ENCODE data around the gene RALY.

RALY gene

DNA sequence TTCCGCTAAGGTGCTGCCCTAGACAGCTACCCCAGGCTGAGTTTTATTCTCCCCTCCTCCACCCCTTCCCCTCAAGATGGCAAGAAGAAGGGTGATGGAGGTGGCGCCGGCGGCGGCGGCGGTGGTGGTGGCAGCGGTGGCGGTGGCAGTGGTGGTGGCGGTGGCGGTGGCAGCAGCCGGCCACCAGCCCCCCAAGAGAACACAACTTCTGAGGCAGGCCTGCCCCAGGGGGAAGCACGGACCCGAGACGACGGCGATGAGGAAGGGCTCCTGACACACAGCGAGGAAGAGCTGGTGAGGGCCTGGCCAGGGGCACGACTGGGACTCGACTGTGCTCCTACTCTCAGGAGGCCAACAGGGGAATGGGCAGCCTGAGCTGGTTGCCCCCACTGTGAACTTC lies 83.2 kb downstream of the RALY start:
- no peak for DNase-seq (ENCODE audit: low read depth in 2 of 2)

DNA sequence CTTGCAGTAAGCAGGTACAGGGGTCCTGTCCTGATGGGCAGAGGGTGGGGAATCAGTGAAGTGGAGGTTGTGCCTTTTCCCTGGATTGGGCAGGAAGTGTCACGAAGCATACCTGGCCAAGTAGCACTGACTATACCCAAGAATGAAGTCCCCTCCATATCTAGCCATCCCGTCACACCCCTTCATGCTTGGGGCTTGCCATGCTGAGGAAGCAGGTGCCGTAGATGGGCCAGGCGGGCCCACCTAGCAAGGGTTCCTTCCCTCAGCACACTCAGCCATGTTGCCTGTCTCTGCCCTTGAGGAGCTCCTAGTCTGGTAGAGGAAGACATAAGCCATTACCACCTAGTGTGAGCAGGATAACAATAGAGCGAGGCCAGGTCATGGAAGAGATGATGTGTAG lies 84.8 kb downstream of the RALY start:
- DNase-seq (ENCODE audit: low read depth in 2 of 2) = no peak

DNA sequence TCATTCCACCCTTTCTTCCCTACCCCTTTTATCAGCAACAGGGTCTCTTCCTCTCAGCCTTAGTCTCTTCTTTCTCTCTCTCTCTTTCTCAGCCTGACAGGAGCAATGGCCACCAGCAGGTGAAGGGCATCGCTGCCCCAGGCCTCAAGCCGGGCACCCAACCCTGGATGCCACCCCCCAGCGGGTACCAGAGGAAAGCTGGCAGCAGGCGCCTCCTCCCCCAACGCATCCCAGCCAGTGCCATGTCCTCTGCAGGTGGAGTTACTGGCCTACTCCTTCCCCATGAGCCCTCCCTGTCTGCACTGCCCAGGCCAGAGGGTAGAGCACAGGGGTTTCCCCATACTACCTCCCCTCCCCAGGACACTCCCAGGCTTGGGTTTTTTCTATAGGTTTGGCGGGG lies 86.1 kb downstream of the RALY start:
- DNase-seq (ENCODE audit: low read depth in 2 of 2) = no peak

DNA sequence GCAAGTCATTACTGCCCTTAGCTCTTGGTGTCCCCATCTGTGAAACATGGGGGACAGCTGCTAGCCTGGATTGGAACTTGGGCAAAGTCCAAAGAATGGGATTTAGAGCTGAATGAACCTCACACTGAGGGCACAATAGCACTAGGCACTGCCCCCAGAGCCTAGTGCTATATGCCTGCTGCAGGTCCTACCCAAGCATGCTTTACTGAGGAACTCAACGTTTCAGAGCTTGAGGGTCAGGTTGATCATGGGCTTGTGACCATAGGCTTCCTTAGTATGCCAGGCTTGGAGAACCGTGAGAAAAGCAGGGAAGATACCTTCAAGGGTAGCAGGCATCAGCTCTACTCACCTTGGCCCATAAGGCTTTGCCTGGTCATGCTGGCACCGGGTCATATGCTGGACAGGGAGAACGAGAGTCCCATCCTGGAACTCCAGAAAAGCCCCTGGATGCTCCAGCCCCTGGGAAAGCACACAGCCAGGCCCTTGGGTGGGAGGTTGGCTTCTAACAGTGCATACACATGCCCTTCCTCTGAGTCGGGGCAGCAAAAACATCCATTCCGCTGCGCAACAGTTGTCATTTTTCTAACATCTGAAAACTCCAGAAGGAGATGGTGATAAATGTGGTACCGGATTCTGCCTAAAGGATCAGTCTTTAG lies 88.6 kb downstream of the RALY start:
- DNase-seq (ENCODE audit: low read depth in 2 of 2) = no peak

DNA sequence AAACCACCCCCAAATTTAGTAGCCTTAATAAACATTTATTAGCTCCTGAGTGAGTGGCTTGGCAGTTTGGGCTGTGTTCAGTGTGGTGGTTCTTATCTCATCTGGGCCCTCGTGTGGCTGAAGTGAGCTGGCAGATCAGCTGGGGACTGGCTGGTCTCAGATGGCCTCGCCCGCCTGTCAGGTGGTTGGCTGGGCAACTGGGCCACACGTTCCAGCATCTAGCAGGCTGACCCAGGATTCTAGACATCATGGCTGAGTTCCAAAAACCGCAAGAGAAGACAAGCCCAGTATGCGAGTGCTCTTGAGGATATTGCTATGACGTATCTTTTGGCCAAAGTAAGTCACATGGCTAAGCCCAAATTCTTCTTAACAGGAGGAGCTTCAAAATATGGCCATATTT lies 89.4 kb downstream of the RALY start:
- DNase-seq (ENCODE audit: low read depth in 2 of 2) = no peak

DNA sequence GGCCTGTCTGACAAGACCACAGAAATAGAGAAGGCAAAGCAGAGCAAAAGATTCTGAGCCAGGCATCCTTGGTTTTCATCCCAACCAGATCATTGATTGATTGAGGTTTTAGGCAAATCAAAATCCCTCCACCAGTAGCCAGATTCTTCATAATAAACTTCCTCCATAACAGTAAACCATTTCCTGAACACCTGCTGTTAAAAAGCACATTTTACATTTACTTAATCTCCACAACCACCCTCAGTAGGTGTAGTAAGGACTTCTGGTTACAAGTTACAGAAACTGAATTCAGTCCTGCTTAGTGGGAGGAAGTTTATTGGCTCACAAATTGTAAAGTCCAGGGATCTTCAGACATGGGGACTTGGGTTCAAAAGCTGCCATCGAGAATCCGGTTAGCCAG lies 90.1 kb downstream of the RALY start:
- DNase-seq (ENCODE audit: low read depth in 2 of 2) = no peak

DNA sequence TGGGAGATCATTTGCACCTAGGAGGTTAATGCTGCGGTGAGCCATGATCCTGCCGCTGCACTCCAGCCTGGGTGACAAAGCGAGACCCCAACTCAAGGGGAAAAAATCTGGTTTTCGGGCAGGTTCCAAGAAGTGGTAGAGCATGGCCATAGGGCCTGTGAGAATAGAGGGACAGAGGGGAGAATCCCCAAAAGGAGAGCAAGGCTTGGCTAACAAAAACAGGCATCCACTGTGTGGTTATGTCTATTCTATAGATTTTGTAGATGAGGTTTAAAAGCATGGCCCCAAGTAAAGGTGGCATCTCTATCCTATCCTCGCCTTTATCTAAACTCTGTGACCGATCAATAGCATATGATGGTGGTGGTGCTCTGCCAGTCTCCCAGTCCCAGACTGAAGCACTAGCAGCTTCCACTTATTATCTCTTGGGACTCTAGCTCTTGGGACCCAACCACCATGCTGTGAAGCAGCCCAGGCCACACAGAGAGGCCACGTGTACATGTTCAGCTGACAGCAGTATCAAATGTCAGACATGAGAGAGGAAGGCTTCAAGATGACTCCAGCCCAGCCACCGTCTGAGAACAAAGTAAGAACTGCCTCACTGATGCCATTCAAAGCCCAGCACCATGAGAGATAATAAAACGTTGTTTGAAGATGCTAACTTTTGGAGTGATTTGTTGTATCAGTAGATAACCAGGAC lies 90.7 kb downstream of the RALY start:
- no peak for DNase-seq (ENCODE audit: low read depth in 2 of 2)

DNA sequence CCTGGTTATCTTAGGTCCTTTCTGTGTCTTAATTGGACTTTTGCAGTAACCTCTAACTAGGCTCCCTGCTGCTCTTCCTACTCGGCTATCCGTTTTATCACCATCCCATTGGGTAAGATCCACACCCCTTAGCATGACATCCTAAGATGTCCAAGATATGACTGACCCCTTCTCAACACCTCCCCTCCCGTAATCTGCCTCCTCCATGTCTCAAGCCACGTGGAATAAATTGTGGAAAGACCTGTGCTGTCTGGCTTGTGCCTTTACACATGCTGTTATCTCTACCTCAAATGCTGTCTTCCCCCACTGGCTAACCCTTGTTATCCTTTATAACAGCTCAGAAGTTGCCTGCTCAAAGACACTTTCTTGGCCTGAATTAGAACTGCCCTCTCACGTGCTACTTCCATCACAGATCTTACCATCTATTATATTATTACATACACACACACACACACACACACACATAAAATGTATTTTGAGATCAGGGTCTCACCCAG lies 91.9 kb downstream of the RALY start:
- no peak for DNase-seq (ENCODE audit: low read depth in 2 of 2)

DNA sequence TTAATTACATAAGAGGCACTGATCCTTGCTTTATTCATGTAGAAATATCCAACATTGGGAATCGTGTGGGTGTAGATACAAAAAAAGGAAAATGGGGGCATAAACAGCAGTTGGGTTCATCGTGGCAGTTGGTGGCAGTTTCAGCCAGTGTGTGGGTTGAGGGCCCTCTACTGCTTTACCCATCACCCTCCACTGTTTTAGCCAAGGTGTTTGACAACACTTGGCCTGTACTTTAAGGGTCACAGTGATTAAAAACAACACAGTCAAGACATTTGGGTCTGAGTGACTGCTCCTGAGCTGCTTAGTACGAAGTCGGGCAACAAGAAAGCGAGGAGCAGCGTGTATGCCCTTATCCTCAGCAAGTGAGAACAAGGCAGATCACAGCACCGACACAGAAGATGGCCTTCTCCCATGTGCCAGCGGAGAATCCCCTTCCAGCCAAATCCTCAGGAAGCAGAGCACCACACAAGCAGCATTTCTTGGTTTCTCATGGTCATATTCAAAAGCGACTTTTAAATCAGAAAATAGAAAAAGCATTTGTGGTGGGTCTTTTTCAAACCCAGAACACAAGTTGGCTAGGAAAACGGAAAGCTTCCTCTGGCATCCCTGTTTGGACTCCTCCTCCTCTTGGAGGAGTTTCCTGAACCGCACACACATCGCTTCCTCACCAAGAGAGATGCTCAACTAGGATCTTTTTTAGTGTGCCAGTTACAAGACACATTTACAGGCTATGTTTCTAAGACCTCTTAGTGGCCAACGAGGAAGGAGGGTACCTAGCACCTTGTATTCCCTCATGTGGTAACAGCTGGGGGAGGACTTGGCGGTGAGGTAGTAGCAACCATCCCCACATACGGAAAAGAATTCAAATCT lies 94.8 kb downstream of the RALY start:
- DNase-seq (ENCODE audit: low read depth in 2 of 2) = no peak

DNA sequence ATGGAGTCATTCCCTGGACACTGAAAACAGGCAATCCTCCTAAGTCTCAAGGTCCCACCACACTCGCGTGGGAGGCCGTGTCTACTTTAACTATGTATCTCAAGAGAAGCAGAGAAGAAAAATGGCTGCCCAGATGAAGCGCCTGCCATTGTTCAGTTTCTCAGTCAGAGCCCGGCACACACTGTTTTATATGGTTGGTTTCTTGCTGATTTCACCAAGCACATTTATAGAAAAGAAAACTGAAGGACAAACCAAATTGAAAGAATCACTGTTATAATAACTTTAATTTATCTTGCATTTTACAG lies 95.4 kb downstream of the RALY start:
- no peak for DNase-seq (ENCODE audit: low read depth in 2 of 2)

DNA sequence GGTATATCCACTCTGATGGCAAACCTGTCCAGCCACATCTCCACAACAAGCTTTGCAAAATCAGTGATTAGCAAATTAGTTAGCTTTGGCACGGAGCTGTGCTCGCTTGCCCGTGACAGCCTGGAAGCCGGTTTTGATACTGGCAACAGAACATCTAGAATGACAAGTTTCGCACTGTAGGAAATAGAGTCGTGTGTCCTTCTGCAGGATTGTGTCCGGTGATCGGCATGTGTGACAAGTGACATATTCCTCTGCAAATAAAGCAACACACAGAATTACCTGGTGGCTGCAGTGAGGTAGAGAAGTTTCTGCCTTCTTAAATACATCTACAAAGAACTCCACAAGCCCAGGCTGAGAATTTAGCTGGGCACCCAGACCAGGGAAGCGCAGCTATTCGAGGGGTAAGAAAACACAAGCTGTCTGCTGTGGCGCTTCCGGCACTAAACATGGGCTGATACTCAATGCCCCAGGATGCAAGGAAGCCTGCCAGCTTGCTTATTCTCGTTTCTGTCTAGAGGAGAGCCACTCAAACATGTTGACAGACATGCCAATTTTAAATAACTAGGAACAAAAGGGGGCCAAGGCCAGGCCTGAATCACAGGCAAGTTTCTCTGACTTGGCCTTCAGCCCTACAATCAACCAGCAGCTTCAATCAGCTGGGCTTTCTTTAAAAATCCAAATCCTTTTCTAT lies 96.1 kb downstream of the RALY start:
- no peak for DNase-seq (ENCODE audit: low read depth in 2 of 2)

DNA sequence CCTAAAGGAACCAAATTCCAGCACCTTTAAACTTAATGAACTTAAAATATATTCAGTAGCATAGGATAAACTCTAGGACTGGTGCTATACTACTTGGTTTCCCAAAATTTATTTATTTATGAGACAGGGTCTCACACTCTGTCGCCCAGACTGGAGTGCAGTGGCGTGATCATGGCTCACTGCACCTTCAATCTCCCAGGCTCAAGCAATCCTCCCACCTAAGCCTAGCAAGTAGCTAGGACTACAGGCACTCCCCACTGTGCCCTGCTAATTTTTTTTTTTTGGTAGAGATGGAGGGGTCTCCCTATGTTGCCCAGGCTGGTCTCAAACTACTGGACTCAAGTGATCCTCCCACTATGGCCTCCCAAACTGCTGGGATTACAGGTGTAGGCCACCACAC lies 96.9 kb downstream of the RALY start:
- no peak for DNase-seq (ENCODE audit: low read depth in 2 of 2)

DNA sequence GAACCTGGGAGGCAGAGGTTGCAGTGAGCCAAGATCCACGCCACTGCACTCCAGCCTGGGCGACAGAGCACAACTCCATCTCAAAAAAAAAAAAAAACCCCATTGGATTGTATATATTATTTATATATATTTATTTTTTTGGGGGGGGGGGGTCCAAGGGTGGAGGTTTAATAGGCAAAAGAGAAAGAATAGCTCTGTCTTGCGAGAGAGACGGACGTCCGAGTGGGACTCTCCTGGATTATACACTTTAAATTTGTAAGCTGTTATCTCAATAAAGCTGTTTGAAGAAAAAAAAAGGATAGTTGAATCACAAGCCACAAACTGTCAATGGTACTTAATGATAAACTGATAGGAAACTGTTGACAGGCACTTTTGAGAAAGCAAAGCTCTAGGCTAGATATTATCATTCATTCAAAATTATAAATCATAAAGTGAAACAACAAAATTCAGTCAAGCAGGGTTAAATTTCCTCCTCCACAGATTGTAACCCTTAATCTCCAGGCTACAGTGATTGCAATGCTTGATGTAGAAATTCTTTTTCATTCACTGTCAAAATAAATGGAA lies 98.0 kb downstream of the RALY start:
- DNase-seq (ENCODE audit: low read depth in 2 of 2) = no peak

DNA sequence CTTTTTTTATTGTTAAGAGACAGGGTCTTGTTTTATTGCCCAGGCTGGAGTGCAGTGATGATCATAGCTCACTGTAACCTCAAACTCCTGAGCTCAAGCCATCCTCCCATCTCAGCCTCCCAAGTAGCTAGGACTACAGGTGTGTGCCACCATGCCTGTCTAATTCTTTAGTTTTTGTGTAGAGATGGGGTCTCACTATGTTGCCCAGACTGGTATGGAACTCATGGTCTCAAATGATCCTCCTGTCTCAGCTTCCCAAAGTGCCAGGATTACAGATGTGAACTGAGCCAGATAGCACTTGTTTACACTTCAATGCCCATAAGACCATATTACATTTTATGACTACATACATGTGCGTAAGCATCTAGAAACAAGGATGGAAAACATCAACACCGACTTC lies 100.2 kb downstream of the RALY start:
- DNase-seq (ENCODE audit: low read depth in 2 of 2) = no peak

DNA sequence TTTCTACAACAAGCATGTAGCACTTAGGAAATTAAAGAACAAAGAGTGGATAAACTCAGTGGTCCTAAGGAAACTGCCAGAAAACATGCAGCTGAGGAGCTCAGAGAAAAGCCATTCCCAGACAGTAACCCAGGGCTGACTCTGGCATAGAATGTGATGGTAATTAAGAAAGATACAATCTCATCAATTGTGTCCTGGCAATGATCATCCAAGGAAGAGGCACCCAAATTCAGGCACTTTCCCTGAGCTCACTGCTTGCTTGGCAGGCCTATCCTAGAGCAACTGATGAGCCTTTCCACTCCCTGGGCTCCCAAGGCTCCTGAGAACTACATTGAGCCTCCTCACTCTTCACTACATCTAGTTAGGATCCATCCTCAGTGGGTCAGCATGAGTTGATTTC lies 102.1 kb downstream of the RALY start:
- no peak for DNase-seq (ENCODE audit: low read depth in 2 of 2)

DNA sequence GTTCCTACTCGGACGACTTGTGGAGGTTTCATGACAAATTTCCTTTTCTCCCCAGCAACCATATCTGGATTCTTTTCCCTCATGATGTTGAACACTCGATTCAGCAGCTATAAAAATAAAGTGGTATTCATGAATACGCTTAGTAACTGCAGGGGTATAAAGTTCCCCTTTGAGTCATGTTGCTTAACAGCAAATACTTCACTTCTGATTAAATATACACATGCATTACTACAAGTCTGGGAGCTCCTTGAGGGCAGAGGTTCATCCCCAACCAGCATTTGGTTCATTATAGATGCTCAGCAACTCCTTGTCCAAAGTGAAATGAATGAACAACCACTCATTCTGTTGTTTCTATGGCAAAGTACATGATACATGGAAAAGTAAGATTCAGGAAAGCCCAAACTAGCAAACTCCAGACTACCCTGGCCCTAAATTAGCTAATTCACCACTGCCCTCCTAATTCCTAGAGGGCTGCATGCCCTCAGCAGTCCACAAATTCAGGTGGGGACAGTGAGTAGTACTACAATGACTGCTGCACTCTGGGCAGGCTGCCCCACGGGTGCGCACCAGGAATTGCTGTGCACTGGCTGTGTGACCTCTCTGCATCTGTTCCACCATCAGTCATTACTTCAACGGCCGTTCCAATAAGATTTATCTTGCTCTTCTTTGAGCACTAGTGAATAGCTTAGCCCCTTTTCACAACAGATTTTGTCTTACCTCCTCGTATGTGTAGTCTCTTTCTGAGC lies 103.2 kb downstream of the RALY start:
- DNase-seq (ENCODE audit: low read depth in 2 of 2) = no peak

DNA sequence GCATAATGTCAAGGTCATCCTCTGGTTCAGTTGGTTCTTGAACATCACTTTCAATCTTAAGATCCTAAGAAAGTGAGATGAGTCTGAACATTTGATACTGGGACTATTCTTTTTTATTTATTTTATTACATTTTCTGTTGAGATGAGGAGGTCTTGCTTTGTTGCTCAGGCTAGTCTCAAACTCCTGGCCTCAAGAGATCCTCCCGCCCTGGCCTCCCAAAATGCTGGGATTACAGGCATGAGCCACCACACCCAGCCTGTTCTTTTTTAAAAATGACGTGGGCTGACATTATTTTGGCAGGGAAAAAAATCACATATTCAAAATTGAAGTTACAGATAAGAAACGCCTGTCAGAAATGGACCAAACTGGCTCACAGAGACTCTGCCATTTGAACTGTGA lies 104.9 kb downstream of the RALY start:
- DNase-seq (ENCODE audit: low read depth in 2 of 2) = no peak

DNA sequence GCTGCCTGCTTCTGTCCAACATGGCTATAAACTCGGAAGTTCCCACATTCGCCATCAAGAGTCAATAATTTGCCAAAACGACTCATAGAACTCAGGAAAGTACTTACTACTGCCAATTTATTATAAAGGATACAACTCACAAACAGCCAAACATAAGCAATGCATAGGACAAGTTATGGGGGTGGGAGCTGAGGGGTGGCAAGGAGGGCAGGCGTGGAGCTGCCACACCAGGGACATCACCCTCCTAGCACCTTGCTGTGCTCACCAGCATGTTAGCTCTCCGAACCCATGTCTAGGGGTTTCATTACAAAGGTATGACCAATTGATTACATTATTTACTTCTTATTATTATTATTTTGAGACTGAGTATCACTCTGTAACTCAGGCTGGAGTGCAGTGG lies 106.0 kb downstream of the RALY start:
- no peak for DNase-seq (ENCODE audit: low read depth in 2 of 2)

DNA sequence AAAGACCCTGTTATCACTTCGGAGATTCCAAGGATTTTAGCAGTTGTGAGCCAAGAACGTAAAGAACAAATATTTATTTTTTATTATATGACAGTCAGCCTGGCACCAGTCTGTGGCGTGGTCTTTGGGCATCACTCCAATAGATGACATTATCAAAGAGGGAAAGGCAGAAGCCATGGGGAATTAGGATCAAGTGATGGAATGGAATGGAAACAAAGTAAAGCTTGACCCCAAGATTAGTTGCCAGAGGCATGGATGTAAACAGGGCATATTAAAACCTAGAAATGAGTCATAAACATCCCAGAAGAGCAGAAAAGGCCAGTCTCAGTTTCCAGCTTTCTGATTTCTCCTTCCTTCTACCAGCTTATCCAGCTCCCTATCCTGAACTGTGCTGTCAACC lies 106.9 kb downstream of the RALY start:
- no peak for DNase-seq (ENCODE audit: low read depth in 2 of 2)

DNA sequence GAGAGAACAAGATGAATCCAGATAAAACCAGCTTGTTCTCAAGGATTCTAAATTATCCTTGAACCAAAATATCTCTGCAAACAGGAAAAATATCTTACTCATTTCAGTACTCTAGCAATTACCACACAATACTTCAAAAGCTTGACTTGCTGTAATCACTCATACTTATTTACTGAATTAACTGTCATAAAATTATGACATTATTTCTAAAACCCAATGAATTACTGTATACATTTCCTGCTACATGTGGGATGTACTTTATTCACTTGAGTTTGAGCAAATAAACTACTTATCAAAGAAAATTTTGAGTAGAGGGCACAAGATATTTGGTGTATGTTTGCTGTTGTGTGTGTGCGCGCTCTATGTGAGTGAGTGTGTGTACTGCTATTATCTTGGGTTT lies 108.6 kb downstream of the RALY start:
- DNase-seq (ENCODE audit: low read depth in 2 of 2) = no peak

DNA sequence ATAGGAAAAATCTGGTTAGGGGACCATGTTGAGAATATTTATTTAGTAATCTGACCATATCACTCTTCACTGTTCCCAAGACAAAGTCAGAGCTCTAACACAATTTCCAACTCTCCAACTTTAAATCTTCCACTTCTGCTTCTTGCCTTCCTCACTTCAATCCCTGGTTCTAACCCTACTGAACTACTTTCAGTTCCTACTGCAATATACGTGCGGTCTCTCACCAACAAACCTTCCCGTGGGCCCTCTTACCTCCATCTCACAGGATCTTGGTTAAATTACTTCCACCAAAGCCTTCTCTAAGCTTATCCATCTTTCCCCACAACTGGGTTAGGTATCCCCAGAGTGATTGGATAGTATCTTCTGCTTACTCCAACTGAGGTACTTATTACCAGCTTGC lies 110.3 kb downstream of the RALY start:
- no peak for DNase-seq (ENCODE audit: low read depth in 2 of 2)
